ENCODE measurements around the gene NUDT14.

NUDT14 gene

DNA sequence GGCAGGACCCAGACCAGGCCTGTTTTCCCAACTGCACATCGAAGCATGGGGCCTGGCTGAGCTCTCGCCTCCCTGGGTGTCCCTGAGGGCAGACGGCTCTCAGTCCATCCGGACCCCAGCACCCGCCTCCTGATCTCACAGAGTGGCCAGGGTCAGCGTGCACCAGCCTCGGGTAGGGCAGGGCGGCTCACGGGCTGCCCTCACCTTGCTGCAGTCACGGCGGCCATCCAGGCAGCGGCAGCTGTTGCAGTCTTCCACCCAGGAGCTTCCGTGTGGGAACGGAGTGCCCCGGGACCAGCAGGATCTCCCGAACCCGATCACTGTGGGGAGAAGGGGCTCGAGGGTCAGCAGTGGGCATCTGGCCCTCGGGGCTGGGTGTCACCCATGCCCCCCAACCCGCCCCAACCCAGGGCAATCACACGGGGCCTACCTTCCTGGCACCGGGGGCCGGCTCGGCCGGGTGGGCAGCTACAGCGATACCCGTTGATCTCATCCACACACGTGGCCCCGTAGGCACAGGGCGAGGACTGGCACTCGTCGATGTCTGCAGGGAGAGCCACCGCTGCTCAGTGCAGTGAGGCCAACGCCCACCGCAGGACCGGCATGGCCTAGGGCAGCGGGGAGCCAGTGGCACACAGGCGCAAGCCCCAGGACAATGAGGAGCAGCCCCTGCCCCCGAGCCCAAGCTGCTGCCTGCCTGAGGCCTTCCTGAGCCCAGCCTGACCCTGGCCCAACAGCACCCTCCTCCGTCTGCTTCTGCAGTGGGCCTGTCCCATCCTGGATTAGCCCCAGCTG lies 34.7 kb downstream of the NUDT14 start:
- no peak for DNase-seq (ENCODE audit: low spot score)

DNA sequence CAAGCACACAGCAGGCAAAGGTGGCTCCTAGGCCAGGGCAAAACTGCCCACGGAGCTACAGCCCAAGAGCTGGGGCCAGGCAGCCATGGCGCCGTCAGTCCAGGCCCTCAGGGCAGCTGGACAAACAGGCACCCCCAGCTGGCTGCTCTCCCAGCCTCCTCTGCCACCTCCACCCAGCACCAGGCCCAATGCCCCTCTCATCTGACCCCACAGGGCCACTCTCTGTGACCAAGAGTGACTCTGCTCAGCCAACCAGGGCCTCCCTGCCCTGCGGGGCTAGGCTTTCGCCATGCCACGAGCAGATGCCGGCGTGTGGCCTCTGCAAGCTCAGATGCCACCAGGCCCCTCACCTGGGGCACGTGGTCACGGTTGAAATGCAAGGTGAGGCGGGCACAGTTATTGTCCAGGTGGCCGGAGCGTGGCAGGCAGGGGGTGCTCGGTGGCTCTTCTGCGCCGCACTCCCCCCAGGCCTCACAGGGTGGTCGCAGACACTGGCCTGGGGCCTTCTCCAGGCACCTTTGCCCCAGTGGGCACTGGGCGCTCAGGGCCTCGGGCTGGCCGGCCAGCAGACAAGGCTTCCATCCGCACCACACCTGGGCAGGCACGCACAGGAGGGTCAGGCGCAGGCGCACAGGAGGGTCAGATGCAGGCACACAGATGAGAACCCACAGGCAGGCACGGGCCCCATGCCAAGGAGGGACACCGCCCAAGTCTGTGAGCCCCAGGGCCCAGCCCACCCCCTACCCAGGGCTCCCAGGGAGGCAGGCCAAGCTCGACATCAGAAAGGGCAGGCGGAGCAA lies 35.5 kb downstream of the NUDT14 start:
- DNase-seq (ENCODE audit: low spot score) = no peak

DNA sequence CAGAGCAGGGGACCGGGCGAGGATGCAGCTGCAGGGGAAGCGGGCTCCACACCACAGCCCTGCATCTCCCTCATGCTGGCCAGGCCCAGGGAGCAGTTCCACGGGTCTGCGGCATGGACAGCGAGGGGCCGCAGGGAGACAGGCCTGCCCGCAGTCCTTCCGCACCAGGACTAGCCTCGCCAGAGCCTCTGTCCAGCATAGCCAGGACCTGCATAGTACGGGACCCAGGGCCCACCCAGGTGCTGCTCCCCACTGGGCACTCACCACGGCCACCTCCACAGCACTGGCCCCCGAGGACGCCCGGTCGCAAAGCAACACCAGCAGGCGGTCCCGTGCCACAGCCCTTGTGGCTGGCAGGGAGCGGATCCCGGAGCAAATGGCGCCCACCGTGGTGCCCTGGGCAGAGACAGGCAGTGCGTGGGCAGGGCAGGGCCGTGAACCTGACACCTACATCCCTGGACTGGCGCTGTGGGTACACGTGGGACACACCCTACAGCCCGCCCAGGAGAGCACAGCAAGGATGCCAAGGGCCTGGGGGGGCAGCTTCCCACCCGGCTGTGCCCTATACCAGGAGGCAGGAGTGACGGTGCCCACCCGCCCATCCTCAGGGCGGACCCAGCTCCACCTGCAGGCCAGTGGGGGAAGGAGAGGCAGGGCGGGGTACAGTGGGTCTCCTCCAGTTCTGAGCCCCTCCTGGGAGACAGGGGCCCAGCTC lies 36.3 kb downstream of the NUDT14 start:
- DNase-seq (ENCODE audit: low spot score) = no peak

DNA sequence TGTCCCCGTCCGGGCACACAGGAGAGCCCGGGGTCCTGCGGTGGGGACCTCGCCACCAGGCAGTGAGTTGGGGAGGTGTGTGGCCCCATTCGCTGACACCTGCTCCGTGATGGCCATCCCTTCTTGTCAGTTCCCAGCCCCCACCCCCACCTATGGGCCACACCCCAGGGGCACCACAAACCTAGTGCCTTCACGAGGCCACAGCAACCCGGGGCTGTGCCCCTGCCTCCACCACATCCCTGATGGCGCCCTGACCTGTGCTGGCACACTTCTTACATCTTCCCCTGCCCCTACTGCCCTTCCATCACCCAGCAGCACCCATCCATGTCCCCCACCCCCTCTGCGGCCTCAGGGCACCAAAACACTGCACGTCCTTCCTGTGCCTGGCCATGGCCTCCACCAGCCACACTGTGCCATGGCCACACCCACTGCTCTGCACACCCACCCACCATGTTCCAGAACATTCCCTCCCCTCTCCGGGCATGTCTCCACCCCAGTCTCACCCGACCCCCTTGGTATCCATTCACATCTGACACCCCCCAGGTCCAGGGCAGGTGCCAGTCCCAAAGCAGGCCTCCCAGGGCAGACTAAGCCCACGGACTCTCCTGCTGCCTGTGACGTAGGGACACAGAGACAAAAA lies 37.0 kb downstream of the NUDT14 start:
- DNase-seq (ENCODE audit: low spot score) = no peak

DNA sequence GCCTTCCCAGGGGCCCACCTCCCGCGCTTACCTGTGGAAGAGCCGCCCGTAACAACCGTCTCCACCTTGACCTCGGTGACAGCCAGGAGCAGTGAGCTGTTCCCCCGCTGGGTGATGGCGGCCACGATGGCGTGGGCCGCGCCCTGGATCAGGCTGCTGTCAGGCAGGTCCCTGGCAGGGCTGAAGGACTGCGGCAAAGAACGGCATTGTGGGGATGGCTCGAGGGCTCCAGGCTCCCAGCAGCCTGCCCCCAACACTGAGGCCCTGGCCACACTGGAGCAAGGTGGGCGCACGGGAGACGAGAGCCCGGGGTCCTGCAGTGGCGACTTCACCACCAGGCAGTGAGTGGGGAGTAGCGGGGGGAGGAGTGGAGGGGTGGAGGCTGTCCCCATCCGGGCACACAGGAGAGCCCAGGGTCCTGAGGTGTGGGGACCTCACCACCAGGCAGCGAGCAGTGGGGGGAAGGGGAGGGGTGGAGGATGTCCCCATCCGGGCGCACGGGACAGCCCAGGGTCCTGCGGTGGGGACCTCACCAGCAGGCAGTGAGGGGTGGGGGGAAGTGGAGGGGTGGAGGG lies 37.6 kb downstream of the NUDT14 start:
- no peak for DNase-seq (ENCODE audit: low spot score)

DNA sequence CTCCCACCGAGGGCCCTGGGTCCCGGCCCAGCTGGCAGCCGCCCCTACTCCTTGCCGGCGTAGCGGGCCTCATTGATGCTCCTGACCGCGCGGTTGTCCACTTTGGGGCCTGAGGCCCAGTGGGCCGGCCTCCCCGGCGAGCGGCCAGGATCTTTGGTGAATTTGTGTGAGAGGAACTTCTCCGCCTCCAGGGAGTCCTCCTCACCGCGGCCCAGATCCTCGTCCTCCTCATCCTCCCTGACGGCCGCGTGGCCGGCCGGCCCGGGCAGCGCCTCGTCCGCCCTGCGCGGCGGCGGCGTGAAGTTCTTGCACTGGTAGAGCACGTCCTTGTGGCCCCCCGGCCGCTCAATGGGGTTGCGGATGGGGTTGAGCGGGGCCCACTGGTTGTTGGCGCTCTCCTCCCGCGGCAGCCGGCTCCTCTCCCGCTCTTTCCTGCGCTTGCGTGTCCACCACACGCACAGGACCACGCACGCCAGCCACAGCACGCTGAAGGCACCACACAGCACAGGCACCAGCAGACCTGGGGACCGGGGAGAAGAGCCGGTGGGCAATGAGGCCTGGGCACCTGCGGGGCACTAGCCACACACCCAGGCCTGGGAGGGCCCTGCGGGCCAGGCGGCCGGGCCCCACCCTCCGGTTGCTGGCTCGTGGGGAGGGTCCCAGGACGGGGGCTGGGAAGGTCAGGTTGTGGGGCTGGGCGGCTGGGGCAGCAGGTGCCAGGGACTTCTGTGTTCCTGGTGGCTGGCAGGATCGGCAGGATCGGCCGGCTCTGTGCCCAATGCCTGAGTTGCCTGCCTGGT lies 38.3 kb downstream of the NUDT14 start:
- DNase-seq (ENCODE audit: low spot score) = no peak

DNA sequence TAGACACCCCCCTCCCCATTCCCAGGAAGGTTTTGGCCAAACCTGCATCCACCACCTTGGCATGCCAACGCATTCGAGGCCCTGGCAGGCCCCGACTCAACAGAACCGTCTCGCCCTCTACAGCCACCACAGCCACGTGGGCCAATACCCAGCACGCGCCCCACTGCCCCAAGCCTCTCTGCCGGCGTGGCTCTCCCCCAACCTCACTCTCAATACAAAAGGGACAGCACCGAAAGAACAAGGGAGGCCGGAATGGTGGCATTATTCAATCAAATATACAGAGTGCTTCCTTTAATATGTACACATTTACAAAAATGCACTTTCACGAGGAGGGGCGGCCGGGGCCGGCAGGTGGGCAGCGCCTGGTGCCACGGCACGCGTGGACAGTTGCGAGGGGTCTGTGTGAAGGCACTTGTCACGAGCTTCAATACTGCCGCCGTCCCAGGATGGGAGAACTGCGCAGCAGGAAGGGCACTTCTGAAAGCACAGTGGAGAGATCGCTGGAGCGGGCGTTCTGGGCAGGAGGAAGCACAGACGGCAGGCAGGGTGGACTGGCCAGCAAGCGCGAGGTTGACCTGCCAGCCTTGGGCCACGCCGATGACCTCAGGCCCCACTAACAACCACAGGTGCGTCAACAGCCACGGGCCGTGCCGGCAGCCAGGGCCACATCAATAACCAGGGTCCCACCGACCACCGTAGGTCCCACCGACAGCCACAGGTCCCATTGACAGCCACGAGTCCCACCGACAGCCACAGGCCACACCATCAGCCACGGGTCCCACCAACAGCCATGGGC lies 39.4 kb downstream of the NUDT14 start:
- no peak for DNase-seq (ENCODE audit: low spot score)

DNA sequence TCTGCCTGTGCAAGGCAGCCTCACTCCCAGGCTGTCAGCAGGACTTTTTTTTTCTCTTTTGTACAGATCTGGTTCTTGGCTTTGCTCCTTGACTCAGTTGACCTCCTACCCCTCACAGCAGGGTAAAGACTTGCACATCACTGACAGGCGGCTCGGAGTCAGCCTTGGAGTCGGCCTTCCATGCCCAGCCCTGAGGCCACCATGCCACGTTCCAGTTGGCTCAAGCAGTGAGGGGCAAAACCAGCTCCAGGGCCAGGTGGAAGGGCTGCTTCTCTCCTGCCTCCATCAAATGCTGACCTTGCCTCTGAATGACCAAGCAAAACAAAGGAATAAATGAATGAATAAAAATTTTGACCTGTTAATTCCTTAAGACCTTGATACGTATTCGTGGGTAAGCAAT lies 40.1 kb downstream of the NUDT14 start:
- DNase-seq (ENCODE audit: low spot score) = no peak

DNA sequence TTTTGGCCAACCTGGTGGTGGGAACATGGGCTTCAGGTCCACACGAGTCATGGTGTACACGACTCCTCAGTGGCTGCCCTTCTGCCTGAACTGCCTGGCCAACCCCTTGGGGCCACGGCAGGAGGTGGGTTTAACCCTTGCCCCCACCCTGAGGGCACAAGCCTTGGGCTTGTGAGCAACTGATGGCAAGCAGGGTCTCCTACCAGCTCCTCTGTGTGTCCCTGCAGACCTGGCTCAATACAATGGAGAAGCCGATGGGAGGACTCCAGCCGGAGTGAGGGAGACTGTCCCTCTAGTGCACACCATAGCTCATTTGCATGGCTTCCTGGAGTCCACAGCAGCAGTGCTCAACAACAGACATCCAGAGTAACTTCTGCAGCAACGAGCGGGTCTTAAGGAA lies 40.5 kb downstream of the NUDT14 start:
- DNase-seq (ENCODE audit: low spot score) = no peak

DNA sequence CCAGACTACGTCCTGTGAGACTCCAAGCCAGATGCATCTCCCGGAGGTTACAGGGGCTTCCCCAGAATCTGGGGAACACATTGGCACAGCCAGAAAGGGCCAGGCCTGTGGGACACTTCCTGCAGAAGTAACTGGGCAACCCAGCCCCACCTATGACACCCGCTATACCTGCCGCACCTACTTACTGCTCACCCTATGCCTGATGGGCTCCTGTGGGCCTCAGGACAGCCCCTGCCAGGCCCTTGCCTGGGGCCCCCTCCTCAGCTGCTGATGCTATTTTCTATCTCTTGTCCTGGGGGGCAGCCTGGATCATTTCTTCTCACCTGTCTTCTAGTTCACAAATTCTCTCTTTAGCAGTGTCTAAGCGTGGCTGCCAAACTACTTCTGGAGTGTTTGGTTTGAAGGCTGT lies 41.3 kb downstream of the NUDT14 start:
- no peak for DNase-seq (ENCODE audit: low spot score)

DNA sequence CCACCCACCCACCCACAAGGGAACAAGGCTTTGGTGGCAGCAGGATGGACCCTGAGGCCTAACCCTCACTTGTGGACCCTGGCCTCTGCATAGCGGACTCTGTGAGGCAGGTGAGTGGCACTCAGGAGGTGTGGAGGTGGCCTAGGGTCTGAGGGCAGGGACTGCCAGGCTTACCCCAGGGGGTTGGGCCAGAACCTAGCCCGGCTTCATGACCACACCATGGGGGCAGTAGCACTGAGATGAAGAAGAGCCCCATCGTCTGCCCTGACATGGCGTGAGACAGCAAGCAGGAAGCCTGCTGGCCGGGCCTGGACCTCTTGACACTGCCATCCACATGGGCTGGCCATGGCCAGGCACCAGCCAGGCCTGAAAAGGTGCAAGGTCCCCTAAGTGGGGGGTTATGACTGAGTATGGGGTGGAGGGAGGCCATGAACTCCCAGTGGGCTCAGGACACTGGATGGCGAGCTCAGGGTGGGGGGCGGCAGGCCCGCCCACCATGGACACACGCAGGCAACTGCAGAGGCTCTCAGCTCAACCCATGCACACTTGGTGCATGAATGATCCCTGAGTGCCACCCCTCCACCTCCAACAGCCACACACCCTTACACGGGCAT lies 41.8 kb downstream of the NUDT14 start:
- DNase-seq (ENCODE audit: low spot score) = no peak

DNA sequence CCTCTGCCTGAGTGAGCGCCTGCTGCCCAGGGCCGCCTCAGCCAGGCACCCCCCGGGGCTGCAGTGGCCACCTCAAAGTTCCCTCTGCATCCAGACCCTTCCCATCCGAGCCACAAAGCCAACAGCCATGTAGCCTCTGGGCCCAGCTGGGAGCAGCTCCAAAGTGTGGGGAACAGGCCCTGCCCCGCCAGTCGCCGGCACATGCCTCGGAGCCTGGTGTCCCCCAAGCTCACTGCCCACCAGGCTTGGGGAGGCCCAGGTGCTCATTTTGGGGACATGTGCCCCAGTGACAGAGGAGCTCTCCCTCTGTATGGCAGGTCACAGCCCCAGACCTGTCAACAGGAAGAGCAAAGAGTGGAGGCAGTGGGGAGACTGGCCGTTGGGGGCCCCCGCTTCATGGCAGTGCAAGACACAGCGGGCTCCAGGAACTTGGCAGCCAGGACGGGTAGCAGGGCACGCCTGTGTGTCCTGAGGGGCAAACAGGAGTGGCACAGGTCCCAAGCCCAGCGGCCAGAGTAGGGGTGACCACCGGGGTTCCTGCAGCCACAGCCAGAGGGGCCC lies 42.5 kb downstream of the NUDT14 start:
- DNase-seq (ENCODE audit: low spot score) = no peak

DNA sequence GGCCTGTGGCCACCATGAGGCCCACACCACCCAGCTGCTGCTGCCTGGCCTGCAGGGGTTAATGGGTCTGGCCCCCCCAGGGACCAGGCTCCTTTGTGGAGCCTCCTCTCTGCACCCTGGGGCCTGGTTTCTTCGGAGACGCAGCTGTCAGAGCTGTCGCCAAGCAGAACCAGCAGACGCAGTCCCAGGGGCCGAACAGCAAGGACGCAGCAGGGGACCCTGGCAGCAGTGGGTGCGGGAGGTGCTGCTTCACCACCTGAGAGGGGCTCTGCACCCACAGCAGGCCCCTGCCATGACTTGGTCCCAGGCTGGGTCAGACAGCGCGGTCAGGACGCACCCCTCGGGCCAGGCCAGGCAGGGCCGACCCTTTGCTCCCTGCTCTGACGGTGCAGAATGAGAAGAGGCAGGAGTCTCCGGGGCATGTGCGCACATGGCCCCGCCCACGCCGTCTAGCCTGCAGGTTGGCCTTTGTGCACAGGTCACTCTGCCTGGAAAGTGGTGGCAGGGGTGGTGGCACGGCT lies 43.0 kb downstream of the NUDT14 start:
- no peak for DNase-seq (ENCODE audit: low spot score)

DNA sequence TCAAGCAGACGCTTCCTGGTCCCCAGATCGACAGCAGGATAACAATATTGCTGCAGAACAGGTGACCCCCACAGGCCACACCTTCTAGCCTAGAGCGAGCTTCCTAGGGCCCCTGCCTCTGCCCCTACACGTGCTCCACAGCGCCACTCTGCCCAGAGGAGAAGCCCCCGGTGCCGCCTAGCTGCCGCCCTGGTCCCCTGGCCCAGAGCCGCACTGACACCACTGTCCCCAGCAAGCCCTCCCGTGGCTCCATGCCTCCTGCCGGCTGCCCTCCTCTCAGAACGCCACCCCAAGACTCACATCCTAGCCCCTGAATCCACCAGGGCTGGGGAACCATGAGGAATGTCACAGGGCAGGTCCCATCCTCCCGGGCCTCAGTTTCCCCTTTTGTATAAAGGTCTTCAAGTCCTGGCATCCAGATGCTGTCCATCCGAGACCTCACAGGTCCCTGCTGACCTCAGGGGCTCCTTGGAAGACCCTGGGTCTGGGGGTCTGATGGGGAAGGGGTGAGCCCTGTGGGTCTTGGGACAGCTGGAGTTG lies 43.6 kb downstream of the NUDT14 start:
- DNase-seq (ENCODE audit: low spot score) = no peak

DNA sequence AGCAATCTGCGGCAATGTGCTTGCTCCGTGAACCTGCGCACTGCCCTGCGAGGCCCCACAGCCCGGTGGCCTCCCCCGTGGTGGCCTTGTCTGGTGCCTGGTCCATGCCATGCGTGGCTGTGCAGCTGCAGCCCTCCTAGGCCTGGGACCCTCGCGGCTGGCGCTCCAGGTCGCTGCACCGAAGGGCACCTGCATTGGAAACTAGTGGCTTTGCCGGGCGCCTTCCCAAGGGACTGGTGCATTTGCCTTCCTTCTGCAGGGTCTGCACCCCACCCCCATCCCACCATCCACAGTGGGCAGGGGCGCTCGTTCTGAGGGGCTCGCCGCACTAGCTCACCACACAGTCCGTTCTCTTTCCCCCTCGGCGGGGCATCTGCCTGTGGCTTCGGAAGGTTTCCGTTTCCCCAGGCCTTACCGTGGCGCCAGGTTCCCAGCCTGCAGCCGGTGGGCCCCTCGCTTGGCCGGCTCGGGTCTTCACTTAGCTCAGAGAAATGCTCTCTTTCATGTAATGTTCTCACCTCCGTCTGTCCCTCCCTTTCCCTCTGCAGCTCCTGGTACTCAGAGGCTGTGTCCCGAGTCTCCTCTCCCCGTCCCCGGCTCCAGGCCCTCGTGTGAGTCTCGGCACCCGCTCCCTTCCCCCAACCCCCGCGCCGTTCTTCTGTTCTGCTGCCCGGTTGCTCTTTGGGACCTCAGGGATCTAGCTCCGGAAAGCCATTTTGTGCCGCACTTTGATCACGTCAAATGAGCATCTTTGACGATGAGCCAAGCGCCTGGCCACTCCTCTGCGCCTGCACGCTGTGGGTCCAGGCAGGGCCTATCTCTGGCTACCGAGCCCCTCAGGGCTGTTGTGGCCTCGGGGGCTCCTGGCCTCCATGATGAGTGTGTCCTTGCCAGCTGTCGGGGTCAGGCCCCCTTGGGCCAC lies 44.5 kb downstream of the NUDT14 start:
- DNase-seq (ENCODE audit: low spot score) = no peak

DNA sequence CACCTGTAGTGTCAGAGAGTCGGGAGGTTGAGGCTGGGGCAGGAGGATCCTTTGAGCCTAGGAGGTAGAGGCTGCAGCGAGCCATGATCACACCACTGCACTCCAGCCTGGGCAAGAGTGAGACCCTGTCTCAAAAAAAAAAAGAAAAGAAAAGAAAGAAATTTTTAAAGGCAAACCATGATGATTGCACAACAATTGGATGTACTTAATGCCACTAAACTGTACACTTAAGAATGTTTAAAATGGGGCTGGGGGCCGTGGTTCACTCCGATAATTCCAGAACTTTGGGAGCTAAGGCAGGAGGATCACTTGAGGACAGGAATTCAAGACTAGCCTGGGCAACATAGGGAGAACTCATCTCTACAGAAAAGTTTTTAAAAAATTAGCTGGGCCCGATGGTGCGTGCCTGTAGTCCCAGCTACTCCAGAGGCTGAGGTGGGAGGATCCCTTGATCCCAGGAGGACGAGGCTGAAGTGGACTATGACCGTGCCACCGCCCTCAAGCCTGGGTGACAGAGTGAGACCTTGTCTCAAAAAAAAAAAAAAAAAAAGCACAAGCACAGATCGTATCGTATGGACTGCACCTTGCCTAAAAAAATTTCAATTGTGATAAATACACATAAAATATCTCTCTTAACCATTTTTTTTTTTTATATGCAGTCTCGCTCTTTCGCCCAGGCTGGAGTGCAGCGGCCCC lies 45.3 kb downstream of the NUDT14 start:
- no peak for DNase-seq (ENCODE audit: low spot score)

DNA sequence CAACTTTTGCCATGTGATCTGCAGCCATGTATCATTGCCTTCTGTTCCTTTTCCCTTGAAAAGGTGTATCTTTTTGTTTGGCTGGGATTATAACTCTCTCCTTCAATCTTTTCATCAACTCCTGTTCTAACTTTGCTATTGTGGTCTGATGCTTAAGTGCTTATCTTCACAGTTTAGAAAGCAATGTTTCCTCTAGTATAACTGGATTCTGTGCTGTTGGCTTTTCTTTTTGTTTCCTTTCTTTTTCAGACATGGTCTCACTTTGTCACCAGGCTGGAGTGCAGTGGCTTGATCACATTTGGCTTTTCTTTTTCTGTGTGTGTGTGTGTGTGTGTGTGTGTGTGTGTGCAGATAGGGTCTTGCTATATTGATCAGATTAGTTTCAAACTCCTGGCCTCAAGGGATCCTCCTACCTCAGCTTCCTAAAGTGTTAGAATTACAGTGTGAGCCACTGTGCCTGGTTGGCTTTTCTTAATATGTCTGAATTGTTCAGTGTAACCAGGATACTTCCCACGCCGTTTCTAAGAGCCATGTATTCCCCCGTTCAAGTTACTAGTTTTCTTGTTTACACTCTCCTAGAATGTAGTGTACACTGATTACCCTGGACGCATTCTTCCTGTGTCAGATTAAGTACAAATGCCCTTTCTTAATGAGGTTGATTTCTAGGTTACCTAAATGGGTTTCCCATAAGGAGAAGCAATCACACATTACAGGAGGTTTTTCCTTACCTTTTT lies 48.0 kb downstream of the NUDT14 start:
- no peak for DNase-seq (ENCODE audit: low spot score)
